HS-27A (cell line): ENCODE measurements around the gene MYBBP1A.

Experiments
- DNase-seq: peaks from one replicate; pipeline ENCODE4 v3.0.0-alpha.2; 2012; ENCODE audit warnings: low read depth, missing footprints

MYBBP1A gene

DNA sequence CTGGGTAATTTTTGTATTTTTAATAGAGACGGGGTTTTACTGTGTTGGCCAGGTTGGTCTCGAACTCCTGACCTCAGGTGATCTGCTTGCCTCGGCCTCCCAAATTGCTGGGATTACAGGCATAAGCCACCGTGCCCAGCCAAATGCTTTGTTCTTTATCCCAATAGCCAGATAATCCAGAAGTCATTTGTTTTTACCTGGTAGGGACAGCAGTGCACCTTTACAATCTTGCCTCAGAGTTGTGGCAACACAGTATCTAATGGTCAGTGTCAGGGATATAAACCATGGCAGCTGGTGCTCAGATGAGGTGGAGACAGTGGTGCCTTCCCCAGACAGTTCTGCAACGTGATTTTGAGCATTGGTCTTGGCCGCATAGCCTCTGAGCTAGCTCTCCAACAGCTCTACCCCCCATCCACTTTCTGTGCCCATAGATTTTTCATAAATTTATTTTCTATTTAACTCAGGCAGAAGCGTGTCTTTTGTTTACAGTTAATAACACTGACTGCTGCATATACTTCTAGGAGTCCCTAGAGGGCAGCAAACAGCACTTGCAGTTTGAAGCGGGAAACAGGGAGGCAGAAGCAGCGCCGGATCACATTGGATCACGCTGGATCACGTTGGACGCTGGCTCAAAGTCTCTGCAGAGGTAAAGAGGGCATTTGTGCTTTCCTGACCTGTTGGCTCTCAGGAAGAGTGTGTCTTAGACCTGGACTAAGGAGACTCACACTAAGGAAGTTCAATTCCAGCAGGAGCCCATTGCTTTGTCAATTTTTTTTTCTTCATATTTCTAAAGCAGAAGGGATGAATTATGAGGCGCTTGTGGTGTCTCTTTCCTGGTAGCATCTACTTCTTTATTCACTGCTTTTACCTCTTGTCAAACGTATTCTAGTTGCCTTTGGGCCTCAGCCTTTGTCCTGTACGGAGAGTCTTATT is 10.3 kb upstream of the MYBBP1A start:
- DNase-seq, result no peak

DNA sequence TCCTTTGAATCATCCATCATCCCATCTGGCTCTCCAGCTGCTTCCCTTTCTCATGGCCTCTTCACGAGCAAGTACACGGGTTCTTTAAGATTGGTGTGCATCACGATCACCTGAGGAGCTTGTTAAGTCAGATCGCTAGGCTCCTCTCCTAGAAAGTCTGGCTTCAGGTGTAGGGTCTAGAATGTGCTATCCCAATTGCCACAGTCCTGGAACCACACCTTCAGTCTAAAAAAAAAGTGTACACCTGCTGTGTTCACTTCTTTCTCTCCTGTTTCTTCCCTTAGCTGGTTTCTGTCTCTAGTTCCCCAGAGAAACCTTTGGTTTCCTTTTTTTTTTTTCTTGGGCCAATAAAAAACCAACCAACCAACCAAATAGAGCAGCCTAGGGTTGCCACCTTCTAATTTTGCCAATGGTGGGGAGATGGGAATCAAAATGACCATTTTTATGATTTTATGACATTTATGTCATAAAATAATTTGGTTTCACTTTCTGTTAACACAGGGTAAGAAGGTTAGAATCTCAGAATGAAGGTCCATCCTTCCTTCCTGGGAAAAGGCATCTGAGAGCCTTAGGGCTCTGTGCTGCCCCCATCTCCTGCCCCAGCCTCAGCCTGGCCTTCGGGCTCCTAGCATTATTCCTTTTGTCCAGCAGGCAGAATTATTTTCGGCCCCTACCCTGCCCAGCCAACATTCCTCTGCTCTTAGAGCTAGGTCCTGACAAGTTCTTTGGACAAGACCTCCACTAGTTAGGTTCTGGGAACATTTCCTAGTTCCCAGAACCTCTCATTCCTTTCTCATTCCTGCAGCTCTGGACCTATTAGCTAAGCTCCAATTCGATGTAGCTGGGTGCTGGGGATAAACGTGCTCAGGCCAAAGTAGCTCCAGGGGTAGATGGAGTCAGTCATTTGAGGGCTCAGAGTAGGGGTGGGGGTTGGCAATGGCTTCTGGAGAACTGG is 7.1 kb upstream of the MYBBP1A start:
- no peak for DNase-seq

DNA sequence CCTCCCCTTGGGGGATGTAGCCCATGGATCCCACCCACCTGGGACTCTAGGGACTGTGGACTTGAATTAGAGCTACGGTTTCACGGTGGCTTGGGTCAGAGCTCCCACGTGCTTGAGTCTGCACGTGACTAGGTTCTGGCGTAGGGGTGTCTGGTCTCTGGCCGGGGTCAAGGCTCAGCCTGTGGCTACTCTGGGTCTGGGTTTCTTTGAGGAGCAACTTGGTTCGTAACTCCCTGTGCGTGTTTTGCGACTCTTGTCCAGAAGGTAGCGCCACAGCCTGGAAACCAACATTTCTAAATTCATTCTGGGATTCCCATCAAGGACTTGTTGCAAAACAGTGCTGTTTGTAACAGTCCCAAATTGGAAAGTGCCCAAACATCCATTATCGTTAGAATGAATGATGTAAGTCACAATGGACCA is 5.7 kb upstream of the MYBBP1A start:
- DNase-seq, result no peak

DNA sequence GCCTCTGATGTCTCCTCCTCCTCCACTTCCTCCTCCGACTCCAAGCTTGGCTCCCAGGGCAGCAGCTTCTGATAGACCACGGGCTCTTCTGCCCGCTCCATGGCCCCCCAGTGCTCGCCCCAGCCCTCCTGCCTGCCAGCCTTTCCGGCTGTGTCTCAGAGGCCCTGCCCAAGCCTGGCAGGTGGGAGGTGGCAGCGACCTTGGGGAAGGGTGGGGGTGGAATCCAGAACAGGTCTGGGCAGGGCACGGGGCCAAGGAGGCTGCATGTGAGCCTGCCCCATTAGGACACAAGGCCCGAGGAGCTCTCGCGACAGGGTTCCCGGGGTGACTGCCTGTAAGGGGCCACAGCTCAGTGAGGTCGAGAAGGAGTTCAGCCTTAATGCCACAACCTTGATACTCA is 5.2 kb upstream of the MYBBP1A start, which contains the start of gene GGT6:
GGT6 (minus strand) TSS at position 157 of the 400 bp plus-strand sequence; CDS start at position 101, 56 bp downstream.
- DNase-seq, result no peak

DNA sequence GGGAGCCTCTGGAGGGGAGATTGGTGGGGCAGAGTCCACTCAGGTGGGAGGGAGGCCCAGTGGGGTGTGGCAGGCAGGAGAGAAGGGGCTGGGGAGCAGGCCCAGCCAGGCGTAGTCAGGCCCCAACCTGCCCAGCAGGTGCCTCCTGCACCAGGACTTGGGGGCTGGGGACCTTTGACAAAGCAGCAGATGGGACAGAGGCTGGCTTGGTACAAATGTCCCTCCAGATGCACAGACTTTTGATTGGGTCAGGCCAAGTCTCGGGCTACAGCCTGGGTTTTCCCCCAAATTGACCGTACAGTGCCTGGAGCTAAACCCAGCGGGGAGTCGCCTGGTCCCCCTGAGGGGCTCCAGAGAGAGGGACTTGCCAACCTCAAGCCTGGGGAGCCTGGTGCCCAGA is 4.8 kb upstream of the MYBBP1A start:
- no peak for DNase-seq

DNA sequence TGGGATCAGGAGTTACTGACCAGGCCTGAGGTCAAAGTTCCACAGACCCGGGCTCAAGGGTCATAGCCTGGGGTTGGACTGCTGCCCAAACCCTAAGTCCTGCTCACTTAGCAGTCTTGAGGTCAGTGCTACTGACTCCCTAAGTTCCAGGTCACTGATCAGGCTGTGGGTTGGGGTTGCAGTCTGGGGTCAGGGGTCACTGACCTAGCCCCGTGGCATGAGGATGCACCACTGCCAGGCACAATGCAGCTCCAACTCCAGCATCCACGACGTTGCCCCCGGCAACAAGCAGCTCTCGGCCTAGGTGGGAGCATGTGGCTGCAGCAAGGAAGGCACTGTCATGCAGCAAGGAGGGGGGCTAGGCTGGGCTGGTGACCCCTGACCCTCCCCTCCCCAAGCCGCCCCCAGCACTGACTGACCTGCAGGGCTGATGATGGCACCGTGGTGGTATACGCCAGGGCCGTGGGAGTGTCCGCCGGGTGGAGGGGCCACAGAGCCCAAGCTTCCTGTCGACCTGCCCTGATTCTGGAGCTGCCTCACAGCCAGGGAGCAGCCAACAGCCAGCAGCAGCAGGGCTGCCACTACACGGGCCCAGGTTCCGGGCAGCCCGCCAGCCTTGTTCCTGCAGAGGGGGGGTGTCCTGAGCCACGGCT is 4.1 kb upstream of the MYBBP1A start:
- DNase-seq, result no peak

DNA sequence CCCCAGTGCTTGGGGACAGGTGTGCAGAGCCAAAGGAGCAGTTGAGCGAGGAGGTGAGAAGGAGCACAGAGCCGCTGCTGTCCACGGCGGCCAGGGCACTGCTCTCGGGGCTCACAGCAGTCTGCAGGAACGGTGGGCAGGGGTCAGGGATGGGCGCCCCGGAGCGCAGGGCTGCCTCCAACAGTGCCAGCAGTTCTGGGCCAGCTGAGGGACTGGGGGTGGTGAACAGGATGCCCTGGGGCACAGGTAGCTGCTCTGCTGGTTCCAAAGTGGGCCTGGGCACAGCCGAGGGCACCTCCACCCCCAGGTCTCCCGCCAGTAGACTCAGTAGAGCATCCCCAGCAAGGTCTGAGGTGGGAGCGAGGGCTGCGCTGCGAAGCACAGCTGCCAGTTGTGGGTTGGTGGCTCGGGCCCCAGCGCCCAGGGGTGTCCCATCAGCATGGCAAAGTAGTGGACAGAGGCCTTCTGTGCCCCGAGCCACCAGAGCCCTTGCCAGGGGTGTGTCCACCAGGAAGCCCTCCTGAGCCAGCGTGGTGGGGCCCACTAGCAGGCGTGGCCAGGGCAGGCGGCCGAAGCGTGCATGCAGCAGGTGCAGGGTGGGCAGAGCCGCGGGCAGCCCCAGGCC is 3.3 kb upstream of the MYBBP1A start:
- DNase-seq, result no peak

DNA sequence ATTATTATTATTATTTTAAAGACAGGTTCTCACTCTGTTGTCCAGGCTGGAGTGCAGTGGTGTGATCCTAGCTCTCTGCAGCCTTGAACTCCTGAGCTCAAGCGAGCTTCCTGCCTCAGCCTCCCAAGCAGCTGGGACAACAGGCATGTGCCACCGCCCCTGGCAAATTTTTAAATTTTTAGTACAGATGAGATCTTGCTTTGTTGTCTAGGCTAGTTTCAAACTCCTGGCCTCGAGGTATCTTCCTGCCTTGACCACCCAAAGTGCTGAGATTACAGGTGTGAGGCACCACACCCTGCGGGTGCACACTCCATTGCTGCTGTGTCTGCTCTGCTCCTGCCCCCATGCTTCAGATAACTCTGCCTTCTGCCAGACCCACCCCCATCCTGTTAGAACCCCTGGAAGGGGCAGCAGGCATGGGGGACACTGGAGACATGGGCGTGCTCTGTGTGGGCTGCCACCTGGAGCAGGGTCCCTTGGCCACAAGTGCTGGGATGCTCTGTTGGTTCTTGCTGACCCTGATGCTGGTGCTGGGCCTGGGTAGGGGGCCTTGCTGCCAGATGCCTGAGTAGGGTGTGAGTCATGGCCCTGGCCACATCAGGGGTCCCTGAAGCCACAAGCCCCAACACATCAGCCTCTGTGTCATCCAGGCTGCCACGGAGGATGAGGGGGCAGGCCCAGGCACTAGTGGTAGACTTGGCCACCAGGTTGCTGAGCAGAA is 2.6 kb upstream of the MYBBP1A start:
- no peak for DNase-seq

DNA sequence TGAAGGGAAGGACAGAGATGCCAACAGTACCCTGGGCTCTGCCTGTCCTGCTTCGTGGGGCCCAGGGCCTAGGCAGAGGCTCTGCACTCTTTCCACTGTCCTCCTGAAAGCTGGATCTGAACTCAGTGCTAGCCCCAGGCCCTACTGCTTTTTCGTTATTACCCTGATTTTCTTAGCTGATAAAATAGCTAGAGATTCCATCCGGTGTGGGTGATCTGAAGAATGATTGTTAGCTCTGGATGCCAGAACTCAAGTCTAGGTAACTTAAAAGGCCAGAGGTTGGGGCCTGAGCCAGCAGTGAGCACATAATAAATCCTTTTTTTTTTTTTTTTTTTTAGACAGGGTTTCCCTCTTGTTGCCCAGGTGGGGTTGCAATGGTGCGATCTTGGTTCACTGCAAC is 1.8 kb upstream of the MYBBP1A start:
- DNase-seq, result no peak

DNA sequence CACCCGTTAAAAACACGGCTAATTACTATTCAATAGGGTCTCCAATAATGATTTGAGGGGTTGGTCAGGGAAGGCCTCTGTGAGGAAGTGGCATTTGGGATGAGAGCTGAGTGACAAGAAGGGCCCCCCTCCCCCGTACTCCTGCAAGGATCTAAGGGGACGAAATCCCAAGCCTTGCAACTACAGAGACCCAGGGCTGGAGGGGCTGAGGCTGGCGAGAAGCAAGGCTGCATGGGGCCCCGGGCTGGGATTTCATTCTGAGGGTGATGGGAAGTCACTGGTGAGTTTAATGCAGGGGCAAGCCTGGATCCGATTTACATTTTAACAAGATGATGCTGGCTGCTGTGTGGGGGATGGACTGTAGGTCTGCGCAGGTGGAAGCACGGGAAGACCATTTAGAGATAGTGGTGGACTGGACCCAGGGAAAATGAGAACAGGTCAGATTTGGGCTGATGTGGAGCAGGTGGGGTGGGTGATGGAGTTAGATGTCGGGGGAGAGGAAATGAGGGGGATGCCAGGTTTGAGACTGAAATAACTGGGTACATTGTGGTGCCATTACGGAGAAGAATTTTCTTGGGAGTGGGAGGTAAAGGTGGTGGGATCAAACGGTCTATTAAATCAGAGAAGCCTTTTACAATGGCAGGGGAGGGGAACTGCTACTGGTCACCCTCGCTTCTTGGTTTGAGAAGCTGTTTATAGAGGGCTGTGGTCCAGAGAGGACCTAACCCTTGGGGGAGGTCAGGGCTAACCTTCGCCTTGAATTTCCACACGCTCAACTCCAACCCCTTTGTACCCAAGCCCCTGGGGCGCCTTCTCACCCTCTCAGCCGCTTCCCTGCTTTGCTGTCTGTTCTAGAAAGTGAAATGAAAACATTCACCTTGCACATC is 932 bp upstream of the MYBBP1A start:
- DNase-seq, result no peak

DNA sequence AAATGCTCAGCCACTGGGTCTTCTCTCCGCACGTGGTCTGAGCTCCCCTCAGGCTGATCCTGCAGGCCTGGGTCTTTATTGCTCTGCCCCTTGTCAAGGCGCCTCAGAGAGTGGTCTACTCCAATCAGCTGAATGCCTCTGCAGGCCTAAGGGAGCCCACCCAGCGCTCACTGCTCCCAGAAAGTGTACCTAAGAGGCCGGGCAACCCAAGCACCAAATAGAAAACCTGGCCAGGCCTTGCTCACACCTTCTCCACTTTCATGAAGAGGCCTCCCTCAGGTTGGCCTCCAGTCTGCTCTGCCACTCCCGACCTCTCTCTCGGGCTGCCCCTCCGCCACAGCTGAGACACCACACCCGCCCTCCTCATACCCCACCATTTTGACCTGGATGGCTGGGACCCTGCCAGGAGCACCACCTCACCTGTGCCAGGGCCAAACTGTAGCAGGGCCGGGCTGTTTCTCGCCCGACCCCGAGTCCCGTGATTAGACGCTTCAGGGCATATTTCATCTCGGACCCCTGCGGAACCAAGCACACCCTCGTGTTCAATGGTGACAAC is 665 bp downstream of the MYBBP1A start:
- no peak for DNase-seq

DNA sequence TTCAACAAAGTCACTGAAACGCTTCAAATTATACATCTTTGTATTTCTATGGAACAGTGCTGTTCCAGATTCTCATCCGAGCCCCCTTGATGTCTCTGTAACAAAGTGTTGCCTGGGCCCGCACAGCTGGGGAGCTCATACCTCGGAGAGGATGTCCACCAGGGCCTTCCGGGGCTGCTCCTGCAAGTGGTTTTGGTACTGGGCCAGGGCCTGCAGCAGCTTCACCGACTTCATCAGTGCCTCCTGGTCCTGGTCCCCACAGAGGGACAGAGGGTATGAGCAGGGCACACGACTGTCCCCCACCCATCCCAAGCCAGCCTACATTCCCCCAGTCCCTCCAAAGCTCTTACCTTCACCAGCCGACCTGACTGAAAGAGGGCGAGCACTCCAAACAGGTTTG is 1.5 kb downstream of the MYBBP1A start:
- no peak for DNase-seq

DNA sequence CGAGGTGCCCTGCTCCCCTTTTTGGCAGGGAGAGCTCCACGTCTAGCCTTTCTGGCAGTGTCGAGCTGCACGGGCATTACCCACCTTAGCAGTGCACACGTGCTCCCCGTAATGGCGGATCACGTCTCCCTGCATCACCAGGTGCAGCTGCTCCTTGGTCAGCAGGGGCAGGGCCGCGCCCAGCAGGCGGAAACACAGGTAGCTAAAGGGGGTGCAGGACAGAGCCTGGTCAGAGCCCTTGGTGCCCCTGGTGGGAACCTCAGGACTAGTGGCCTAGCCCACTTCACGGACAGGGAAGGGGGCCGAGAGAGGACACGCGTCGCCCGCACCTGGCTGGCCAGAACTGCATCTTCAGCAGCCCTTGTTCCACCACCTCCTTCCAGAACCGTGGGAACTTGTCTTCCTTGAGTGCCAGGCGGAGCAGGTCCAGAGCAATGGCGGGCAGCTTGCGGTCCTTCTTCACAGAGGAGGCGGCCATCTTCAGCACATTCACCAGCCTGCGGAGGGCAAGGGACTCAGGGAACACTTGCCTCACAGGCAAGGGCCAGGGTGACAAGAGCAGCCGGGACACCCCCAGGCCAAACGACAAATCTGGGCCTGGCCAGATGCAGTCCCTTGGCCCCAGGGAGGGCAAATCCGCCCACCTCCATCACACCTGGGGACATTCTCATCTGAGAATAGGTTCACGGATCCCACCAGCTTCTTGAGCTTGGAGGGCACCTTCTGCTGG is 3.2 kb downstream of the MYBBP1A start:
- no peak for DNase-seq

DNA sequence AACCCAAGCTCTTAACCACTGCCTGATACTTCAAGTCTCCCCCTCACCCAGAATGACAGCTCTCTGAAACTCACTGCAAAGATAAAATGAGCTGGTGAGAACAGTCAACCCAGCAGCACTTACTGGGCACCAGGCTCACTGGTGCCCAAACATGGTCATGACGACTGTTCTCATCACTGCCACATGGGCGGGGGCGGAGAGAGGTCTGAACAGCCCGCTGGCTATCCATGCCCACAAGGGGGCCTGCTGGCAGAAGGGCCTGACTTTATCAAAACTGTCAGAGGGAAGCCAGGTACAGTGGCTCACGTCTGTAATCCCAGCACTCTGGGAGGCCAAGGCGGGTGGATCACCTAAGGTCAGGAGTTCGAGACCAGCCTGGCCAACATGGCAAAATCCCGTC is 4.0 kb downstream of the MYBBP1A start:
- DNase-seq, result no peak

DNA sequence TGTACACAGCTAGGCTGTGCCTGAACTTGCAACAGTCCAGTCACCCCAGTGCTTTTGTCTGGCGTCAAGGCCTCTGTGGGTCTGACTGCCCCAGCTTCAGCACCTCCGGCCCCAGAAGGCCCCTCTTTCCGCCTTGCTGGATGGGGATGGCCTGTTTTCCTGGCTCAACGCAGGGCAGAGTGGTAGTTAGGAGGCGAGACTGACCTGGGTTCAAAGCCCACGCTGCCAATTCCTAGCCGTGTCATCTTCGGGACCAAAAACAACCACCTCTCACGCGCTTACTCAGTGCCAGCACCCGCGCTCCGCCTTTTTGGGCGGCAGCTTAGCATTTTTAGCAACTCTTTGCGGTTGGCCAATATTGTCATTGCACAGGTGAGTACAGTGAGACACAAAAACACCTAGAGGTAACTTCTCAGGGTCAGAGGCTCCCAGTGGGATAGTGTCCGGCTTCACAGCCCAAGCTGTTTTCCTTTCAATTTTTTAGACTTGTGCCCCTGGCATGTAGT is 4.6 kb downstream of the MYBBP1A start:
- DNase-seq, result no peak

DNA sequence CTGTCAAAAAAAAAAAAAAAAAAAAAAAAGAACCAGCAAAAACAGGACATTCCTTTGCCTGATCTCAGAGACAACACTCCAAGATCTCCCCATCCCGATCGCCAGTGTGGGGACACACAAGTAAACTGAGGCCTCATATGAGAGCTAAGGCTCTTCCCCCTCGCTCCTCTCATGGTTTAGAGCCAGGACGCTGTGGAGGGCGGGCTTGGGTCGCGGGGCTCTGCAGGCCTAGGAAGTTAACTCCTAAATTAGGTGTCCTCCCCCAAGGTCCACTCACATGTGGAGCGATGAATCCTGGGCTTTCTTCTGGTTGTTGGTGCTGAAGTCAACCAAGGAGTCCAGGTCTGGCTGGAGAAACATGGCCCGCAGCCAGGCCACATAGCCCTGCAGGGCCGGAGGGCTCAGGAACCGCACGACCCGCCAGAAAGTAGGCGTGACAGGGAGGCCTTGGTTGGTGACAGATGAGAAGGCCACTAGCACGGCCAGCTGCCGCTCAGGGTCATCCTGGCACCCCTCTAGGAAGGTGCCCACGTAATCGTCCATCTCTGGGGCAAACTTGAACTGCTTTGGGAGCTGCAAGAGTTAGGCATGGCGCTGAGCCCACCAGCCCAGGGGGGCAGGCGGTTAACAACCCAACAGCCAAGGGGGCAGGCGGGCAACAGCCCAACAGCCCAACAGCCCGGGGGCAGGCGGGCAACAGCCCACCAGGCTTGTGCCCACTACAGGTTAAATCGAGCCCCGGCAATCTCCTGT is 5.2 kb downstream of the MYBBP1A start:
- no peak for DNase-seq

DNA sequence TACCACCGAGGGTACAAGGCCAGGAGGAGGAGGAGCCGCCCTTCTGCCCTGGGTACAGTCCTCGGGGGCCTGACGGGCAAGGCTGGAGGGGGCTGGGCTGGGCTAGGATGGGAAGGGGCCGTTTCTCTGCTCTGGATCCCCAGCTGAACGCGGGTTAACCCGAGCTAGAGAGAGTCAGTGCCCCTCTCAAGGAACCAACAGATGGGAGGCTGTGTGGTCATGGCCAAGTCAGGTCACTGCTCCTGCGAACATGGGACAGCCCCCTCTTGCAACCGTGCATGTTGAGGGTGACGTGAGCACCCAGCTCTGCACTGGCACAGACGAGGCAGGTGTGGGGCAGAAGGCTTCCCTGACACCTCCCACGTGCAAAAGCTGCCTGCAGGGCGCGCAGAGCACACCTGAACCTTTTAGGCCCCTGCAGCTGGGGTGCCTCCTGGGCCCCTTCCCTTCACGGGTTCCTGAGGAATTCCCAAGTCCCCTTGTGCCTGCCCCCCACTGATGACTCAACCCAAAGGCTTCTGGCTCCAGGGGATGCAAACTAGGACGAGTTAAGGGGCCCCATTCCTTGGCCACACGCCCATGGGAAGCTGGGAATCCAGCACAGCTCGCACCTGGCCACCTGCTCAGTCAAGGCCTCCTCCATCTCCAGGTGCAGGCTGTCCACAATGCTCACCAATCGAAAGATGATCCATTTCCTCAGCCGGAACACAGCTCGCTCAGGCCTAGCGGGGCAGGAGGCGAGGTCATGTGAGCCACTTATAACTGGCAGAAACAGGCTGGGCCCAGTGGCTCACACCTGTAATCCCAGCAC is 6.3 kb downstream of the MYBBP1A start:
- no peak for DNase-seq
